GM18507 (cell line): ENCODE data around the gene DUSP9.
"Not testable (repeated sequence)": the region's sequence is repeated elsewhere in the genome, so short reads cannot be mapped to it uniquely, and the experiment has no call there.

ENCODE experiments used
- DNase-seq: peaks from one replicate; pipeline ENCODE4 v3.0.0; 2011; ENCODE audit warnings: low read depth; ENCODE audit not compliant: insufficient read length; ENCODE audit errors: extremely low spot score
- FAIRE-seq: peaks from 2 replicates; lab custom pipeline; 2011; peaks lifted over from hg19 to GRCh38; lab: Jason Lieb, UNC

DUSP9 gene

DNA sequence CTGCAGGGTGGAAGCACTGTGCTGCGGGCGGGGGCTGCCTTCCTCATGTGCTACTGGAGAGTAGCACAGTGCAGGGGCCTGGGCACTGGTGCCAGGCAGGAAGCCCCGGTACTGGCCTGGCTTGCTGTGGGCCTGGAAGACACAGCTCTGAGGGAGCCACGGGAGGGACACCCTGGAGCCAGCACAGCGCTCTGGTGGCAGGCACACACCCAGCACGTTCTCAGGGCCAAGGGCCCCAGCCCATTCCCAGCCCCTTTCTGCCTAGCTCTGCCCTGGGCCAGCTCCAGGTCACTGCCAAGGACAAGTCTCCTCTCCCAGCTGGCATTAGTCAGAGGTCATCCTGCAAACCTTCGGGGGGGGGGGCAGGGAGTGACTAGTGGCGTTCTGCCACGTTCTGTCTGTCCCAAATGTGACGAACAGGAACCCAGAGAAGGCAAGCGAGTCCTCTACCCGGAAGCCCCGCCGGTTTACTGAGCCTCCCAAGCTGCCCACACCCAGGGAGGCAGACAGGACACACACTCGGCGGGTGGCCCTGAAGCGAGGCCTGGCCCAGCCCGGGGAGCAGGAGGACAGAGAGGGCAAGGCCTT, 52.9 kb downstream of the DUSP9 start:
- not testable (repeated sequence) for FAIRE-seq, DNase-seq

DNA sequence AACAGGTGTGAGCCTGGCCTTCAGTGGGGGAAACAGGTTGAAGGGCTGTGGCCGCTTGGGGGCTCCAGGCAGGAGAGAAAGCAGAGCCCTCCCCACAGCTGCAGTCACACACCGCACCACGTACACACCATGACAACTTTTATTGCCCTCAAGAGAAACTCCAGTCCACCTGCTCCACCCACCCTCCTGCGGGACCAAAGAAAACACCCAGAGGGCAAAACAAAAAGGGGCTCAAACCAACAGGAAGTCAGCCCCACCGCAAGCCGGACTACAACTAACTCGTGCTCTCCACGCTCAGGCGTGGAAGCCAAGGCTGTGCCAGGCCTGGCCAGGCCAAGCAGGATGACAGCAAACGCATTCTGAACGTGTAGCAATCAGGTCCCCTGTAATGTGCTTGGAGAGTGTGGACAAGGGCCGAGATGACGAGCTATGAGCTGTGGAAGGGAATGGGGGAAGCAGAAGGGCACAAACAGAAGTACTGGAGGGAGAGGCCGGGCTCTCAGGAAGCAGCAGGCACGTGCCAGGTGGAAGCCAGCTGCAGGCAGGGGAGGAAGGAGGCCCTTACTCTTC, 53.5 kb downstream of the DUSP9 start:
- FAIRE-seq = no peak
- DNase-seq = no peak
